GM10266 (cell line): Measurements from ENCODE around the gene CDC37.

Experiments
- DNase-seq: peaks from one replicate; pipeline ENCODE4 v3.0.0; 2012; ENCODE audit errors: extremely low spot score
- CTCF ChIP-seq: IDR thresholded peaks from 2 replicates; pipeline ENCODE4 v1.5.1; 2012; ENCODE audit warnings: mild to moderate bottlenecking, low read depth; ENCODE audit not compliant: control insufficient read depth, insufficient read depth; ENCODE audit errors: missing control alignments

CDC37 gene

DNA sequence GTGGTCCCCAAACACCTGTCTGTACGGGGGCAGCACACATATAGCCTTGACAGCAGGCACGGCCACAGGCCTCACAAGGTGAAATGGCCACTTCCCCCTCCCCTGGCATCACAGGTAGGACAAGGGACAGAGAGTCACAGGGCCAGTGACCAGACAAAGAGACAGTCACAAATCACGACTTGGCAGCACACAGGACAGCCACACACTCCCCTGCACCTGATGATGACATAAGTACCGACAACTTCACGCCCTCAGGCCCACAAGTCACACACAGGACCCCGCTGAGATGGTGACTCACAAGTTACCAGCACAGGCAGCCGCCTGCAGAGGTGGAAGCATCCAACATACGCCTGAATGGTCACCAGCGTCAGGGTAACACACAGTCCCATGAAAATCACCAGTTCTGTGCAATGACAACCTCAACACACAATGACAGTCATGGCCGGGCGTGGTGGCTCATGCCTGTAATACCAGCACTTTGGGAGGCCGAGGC lies 39.5 kb downstream of the CDC37 start:
- TF ChIP-seq CTCF: no peak
- no peak for DNase-seq

- no peak for TF ChIP-seq CTCF
- no peak for DNase-seq
These were observed 41.1 kb downstream of the CDC37 start for GRCh38 chr19:10362259-10362658.

DNA sequence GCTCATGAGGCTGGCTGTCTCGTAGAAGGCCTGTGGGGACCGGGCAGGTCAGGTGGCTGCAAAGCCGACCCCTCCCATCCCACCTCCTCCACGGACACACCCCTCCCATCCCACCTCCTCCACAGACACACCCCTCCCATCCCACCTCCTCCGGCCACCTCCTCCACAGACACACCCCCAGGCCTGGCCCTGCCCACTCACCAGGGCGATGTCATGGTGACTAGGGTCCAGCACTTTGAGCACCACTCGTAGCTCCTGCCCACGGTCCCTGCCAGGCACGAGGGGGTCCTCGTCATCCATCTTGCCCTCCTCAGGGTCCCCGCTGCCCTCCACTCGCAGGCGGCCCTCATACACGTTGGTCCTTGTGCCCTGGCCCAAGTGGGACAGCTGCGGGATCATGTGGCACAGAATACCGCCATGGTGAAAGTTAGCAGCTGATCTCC lies 41.8 kb downstream of the CDC37 start:
- DNase-seq: no peak
- TF ChIP-seq CTCF: no peak

DNA sequence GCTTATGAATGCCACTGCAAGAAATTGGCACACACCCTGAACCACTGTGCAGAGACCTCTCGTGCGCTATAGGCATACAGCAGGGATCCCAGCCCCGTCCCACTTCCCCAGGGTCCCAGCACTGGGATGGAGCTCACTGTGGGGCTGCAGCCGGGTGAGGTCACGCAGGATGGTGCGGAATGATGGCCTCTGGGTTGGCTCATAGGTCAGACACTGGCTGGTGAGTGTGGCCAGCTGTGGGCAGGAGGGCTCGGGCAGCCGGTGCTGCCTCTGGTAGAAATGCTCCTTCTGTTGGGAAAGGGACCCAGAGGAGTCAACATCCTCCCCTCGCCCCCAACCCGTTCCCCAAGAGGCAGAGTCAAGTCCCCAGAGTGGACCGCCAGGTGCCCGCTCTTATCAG lies 46.9 kb downstream of the CDC37 start:
- no peak for TF ChIP-seq CTCF
- DNase-seq: no peak

GRCh38 chr19:10353793-10354391 lies 49.5 kb downstream of the CDC37 start:
- TF ChIP-seq CTCF: no peak

DNA sequence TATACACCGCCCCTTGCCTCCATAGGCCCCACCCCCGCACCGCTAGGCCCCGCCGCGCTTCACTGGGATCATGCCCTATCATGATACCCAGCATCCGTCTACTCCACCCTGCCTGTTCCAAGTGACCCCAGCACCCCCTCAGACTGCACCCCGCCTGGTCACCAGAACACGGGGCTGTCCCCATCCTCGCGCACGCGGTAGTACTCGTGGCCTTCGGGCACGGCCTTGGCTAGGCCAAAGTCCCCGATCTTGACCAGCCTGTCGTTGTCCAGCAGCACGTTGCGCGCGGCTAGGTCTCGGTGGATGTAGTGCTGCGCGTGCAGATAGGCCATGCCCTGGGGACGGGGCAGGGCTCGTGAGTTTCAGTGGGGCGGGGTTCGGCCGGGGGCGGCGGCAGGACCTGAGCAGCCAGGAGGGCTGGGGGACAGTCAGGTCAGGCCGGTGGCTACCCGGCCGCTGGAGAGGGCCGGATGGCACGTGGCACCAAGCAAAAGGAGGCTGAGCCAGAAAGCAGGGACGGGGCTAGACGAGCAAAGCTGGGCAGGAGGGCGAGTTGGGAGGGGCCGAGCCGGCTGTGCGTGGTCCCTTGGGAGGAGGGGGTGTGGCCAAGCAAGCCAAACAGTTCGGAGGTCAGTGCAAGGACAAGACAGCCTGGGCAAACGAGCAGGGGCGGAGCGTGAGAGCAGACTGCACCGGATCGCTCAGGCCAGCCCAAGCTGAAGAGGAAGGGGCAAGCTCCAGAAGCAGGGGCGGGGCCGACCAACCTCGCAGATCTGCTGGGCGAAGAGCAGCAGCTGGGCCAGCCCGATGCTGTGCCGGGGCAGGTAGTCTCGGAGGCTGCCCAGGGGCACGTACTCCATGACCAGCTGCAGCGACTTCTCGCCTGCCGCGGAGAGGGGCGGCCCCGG lies 50.3 kb downstream of the CDC37 start:
- TF ChIP-seq CTCF: no peak
- no peak for DNase-seq

More at GRCh38 chr19:10353793-10354391, 49.5 kb downstream of the CDC37 start:
- no peak for DNase-seq

DNA sequence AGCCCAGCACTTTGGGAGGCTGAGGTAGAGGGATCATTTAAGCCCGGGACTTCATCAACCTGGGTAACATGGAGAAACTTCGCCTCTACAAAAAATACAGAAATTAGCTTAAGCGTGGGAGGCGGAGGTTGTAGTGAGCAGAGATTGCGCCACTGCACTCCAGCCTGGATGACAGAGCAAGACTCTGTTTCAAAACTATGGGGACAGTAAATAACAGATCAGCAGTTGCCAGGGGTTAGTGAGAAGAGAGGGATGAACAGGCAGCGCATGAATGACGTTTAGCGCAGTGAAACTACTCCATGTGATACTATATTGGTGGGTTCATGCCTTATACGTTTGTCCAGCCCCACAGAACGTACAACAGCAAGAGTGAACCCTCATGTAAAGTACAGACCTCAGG lies 56.8 kb downstream of the CDC37 start:
- DNase-seq: no peak
- TF ChIP-seq CTCF: no peak
